Calu3 (cell line): ENCODE data around the gene CAPN11. TPM values are rescaled to one million over a fixed set of nuclear protein-coding genes. Genes with fewer than 3 reads are reported as not detected.
"Not testable (repeated sequence)": the region's sequence is repeated elsewhere in the genome, so short reads cannot be mapped to it uniquely, and the experiment has no call there.

Experiments used
- BruUV-seq: library from RNA; stranded (reverse); fragments of 400-500 nt; replicated peaks from 2 replicates; lab custom pipeline; 2021; lab: Mats Ljungman, UMichigan
- CTCF ChIA-PET: fragments of 300-600 bp; sonication (Branson Sonifier 250); formaldehyde crosslinking; loops from one replicate; lab custom pipeline; 2022; ENCODE audit warnings: antibody characterized with exemption; lab: Charles Lee
- DNase-seq: peaks from one replicate; pipeline ENCODE4 v3.0.0; 2022
- H3K27ac Mint-ChIP-seq: one replicate; pipeline ENCODE4 v1.8.0; 2022; ENCODE audit warnings: mixed read lengths; ENCODE audit not compliant: unreplicated experiment
- H3K27me3 Mint-ChIP-seq: one replicate; pipeline ENCODE4 v1.8.0; 2022; ENCODE audit warnings: mixed read lengths; ENCODE audit not compliant: unreplicated experiment
- H3K36me3 Mint-ChIP-seq: one replicate; pipeline ENCODE4 v1.8.0; 2022; ENCODE audit warnings: mild to moderate bottlenecking, moderate library complexity, mixed read lengths; ENCODE audit not compliant: insufficient read depth, unreplicated experiment
- H3K4me1 Mint-ChIP-seq: one replicate; pipeline ENCODE4 v1.8.0; 2022; ENCODE audit warnings: mild to moderate bottlenecking, low read depth, mixed read lengths; ENCODE audit not compliant: unreplicated experiment
- H3K4me3 Mint-ChIP-seq: one replicate; pipeline ENCODE4 v1.8.0; 2022; ENCODE audit warnings: mild to moderate bottlenecking, low read depth, moderate library complexity, mixed read lengths; ENCODE audit not compliant: unreplicated experiment
- H3K9me3 Mint-ChIP-seq: one replicate; pipeline ENCODE4 v1.8.0; 2022; ENCODE audit warnings: low read depth, mixed read lengths; ENCODE audit not compliant: unreplicated experiment
- CTCF ChIP-seq: fragments of 200-600 bp; IDR thresholded peaks from one replicate; pipeline ENCODE4 v1.8.0; 2022; ENCODE audit warnings: antibody characterized with exemption; ENCODE audit not compliant: unreplicated experiment
- intact Hi-C: fragments of 100-400 bp; cut with micrococcal nuclease; formaldehyde crosslinking; loops from one replicate; pipeline ENCODE4 v1.10.0; 2022; ENCODE audit not compliant: unreplicated experiment
- total RNA-seq: library from RNA; stranded (reverse); gene quantifications from 2 replicates; pipeline ENCODE4 v1.2.3, GENCODE V29; 2022

The CAPN11 gene
- total RNA-seq, 1 experiment from 2014 or later: not detected

- Mint-ChIP-seq H3K36me3 (peaks cover 18% of the 10 kb centered on the region), H3K9me3 (no peaks in the 10 kb centered on the region), H3K4me3 (no peak overlapping the region), H3K27me3 (no peaks in the 10 kb centered on the region), H3K27ac (no peak overlapping the region), H3K4me1 (peaks cover 4% of the 10 kb centered on the region)
- no peak for DNase-seq
- intact Hi-C loops: no loop called here
- no TSS peak for BruUV-seq
- TF ChIP-seq CTCF: no peak
- CTCF ChIA-PET: no interaction called here
These were observed 19.8 kb upstream of the CAPN11 start for GRCh38 chr6:44138717-44139350.

- TF ChIP-seq CTCF: no peak
- Mint-ChIP-seq H3K9me3 (no peaks in the 10 kb centered on the region), H3K36me3 (peaks cover 20% of the 10 kb centered on the region), H3K27me3 (no peaks in the 10 kb centered on the region), H3K27ac (no peak overlapping the region), H3K4me3 (no peak overlapping the region), H3K4me1 (no peaks in the 10 kb centered on the region)
- intact Hi-C loops: no loop called here
- CTCF ChIA-PET: no interaction called here
- no TSS peak for BruUV-seq
- DNase-seq: no peak
These were observed 19.3 kb upstream of the CAPN11 start for GRCh38 chr6:44139351-44139743.

GRCh38 chr6:44142835-44143234 lies 15.8 kb upstream of the CAPN11 start:
- H3K27me3 Mint-ChIP-seq: no peaks in the 10 kb centered on the region
- H3K9me3 Mint-ChIP-seq: no peaks in the 10 kb centered on the region
- TF ChIP-seq CTCF: no peak
- intact Hi-C loops: no loop called here
- no peak overlapping the region for H3K27ac Mint-ChIP-seq
- BruUV-seq: no TSS peak
- CTCF ChIA-PET: no interaction called here
- H3K36me3 Mint-ChIP-seq: peaks cover 15% of the 10 kb centered on the region
- H3K4me3 Mint-ChIP-seq: no peak overlapping the region
- no peaks in the 10 kb centered on the region for H3K4me1 Mint-ChIP-seq
- no peak for DNase-seq

GRCh38 chr6:44143731-44144130 lies 14.9 kb upstream of the CAPN11 start:
- intact Hi-C loops: no loop called here
- TF ChIP-seq CTCF: no peak
- Mint-ChIP-seq H3K27me3 (no peaks in the 10 kb centered on the region), H3K4me3 (no peak overlapping the region), H3K36me3 (peaks cover 17% of the 10 kb centered on the region), H3K4me1 (no peaks in the 10 kb centered on the region), H3K9me3 (no peaks in the 10 kb centered on the region), H3K27ac (no peak overlapping the region)
- no TSS peak for BruUV-seq
- CTCF ChIA-PET: interaction anchor here (0.7 to 1.0 kb wide), 2 partner anchors 10 to 135 kb away, joined by 3 to 4 read pairs; no protein-coding TSS in a partner anchor
- DNase-seq: no peak

- peaks cover 24% of the 10 kb centered on the region for H3K36me3 Mint-ChIP-seq
- BruUV-seq, intact Hi-C loops, H3K27me3 Mint-ChIP-seq, H3K4me1 Mint-ChIP-seq, H3K27ac Mint-ChIP-seq, H3K4me3 Mint-ChIP-seq, DNase-seq, H3K9me3 Mint-ChIP-seq: not testable (repeated sequence)
- CTCF ChIA-PET: interaction anchor here (0.7 to 1.0 kb wide), 2 partner anchors 11 to 77 kb away, joined by 4 to 6 read pairs; no protein-coding TSS in a partner anchor
These were observed 14.1 kb upstream of the CAPN11 start for GRCh38 chr6:44144536-44144935.
